HTERT RPE-1 (cell line): ENCODE data around the gene CLDN12.
"Not testable (repeated sequence)": the region's sequence is repeated elsewhere in the genome, so short reads cannot be mapped to it uniquely, and the experiment has no call there.

Experiments used
- in situ Hi-C: fragments of 300-500 bp; cut with MboI; formaldehyde crosslinking; loops from 4 replicates; pipeline ENCODE4 v1.14.3; 2020; ENCODE audit warnings: low sequenced_read_pairs

CLDN12 gene

DNA sequence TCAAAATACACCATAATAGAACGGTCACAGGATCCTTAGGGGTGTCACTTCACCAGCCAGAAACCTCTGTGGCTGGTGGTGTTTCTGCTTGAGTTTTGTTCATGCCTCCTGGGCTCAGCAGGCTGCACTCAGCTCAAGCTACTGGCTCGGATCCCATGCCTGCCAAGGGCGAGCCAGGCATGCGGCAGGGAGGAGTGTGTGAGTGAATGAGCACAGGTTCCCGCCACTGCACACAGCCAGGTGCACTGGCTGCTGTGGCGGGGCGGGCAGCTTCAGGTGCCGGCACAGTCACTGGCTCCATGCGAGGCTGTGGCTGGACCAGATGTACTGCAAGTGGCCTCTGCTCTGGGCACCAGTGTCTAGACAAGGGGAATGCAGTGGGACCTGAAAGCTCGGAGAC lies 29.5 kb downstream of the CLDN12 start:
- in situ Hi-C loops, result no loop called here

DNA sequence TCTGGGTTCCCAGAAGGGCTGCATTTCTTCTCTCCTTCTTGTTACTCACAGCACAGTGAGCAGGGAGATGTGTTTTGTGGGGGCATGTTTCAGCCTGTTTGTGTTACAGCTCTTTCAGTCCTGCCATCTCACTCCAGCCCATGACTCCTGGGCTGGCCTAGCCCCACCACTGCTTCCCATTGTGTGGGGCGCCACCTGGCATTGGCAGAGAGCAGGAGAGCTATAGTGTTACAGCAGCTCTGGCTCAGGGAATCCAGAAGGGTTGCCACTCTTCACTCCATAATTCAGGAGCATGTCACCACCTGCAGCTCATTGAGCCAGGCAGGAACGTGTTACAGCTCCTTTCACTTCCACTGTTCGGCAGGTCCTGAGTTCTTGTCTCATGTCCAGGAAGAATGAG lies 30.0 kb downstream of the CLDN12 start:
- in situ Hi-C loops, result no loop called here

DNA sequence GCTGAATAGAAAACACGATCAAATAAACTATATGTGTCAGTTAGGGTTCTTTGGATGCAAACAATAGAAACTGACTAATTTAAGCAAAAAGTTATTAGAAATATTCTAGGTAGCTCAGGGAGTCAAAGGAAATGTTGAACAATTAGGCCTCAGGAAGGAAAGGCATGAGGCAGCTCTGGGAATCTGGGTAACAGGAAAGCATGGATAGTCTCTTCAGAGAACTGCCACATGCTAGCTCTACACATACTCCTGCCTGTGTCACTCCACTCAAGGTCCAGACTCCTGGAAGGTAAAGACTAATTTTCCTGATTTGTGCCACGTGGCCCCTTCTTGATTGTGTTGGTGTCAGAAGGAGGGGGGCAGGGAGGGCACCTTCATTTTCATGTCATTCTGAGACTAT lies 42.4 kb downstream of the CLDN12 start:
- in situ Hi-C loops, result no loop called here

DNA sequence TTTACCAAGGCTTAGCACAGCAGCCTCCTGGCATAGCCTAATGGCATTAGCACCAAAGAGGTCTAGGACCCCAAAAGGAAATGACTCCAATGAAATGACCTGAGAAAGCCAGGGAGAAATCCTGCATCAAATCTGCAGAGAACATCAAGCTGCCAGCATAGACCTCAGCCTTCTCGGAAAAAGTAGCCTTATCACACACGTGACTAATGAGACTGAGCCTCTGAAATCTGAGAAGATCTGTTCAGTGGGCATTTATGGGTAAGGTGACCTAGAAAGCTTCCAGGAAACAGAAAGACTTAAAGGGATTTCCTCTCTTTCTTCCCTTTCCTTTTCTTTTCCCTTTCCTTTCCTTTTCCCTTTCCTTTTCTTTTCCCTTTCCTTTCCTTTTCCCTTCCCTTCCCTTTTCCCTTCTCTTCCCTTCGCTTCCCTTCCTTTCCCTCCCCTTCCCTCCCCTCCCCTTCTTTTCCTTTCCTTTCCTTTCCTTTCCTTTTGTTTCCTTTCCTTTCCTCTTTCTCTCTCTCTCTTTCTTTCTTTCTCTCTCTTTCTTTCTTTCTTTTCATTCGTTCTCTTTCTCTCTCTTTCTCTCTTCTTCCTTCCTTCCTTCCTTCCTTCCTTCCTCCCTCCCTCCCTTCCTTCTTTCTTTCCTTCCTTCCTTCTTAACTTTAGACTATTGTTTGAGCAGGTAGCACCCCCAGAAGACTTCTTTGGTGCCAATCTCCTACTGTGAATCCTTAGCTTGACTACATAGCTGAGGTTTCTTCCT lies 43.1 kb downstream of the CLDN12 start:
- in situ Hi-C loops, result no loop called here

DNA sequence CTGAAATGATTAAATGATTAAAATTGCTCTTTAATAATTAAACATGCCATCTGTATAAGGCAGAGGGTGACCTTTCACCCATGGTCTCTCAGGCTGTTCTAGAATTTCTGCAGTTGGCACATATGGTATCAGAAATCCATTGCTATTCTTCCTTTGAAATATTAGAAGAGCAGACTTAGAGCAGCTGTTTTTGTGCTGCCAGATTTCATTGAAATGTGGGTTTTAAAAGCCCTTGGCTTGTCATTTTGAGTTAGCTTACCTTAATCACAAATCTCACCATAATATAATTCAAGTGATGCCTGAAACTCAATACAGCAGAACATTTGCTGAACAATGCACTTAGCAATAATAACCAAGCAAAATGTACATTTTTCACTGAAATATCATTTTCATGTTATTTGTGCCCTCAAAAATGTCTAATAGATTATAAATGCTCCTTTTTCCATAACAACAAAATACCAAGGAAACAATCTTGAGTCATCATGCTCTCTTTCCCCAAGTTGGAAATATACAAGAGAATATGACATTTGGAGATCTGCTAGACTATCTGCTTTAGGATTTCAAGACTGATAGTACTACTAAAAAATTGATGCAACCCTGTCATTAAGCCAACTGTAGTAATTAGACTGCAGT lies 50.1 kb downstream of the CLDN12 start:
- in situ Hi-C loops, result no loop called here

DNA sequence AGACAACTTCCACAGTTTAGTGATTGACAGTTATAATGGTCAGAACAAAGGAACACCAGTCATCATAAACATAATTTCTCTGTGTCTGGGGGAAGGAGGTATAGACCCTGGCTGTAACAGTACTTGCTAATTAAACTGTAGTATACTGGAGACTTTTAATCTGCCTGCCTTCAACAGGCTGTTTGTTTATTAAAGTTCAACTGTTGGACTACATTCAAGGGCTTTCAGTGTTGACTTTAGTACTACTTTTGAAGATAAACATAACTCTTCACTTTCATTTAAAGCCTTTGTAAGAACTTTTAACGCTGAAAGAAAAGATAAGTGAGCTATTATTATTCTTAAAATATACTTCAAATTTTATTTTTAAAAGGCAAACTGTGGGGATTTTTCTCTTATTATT lies 50.7 kb downstream of the CLDN12 start:
- in situ Hi-C loops, result no loop called here

DNA sequence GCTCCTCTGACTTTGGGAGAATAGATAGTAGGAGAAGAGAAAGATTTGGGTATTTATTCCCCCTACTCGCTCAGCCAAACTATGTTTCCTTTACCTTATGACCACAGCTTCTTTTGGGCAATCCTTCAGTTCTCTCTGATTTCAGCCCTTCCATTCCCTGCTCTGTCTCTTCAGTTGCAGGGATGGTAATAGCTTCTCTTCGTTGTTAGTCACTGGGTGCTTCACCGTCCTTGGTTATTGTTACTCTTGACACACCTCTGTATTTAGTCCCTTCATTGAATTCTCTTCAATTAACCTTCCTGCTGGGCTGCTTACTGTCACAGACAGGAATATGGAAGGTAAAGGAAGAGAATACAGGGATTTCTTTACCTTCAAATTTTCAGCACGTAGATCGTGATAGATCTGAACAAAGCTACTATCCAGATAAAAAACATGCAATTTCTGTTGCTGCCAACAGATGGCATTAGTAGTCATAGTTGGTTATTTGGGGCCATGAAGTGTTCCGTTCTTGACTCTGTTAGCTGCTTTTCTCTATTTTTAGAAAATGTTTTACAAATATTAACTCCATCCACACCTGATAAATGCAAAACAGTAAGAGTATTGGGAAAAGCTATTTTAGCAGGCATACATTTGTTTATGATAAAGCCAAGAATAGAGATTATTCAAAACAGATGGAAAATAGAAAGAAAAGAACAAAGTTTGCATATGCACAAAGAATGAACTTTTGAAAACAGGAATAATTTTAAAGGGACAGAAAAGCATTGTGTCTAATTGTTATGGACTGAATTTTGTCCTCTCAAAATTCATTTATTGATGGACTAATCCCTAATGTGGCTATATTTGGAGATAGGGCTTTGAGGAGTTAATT lies 52.1 kb downstream of the CLDN12 start:
- in situ Hi-C loops, result no loop called here

DNA sequence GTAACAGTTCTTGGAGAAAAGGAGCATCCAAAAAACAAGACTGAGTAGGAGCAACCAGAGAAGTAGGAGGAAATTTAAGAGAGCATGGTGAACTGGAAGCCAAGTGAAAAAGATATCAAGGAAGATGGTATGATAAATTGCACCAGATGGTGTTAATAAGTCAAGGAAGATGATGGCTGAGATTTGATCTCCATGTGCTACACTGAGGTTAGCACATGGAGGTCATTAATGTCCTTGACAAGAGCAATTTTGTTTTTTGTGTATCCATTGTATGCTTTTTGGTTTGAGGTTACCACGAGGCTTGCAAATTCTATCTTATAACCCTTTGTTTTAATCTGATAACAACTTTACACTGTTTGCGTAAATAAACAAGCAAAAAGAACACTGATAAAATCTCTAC lies 54.8 kb downstream of the CLDN12 start:
- in situ Hi-C loops, result no loop called here

DNA sequence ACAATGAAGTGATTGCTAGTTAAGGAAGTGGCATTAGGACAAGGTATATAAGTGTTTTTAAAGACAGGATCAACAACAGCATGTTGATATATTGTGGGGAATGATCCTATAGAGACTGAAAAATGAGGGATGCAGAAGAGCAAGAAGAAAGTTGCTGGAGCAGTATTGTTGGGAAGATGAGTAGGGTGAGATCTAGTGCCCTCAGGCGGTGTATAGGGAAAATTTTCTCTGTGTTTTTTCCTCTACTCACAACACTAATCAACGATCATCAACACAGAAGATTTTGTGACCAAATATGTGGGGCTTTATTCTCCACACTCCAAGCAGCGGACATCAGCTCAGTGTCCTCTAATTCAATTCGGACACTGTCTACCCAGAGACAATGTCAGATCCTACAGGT lies 56.6 kb downstream of the CLDN12 start:
- in situ Hi-C loops, result no loop called here

DNA sequence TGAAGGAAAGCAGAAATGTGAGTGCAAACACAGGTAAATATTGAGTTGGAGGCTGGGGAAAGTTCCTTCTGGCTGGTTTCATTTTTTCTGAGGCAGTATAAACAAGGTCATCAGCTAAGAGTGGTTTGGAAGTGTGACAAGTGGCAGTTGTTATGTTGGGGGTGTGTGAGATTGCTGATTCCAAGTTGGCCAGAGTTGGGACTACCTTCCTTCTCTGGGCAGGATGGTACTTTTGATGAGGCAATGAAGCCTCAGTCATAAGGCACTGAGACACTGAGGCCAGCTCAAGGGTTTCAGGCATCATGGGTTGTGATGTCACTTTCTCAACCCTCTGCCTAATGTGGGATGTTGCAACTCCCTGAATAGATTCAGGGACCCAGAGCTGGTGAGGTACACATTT lies 58.0 kb downstream of the CLDN12 start:
- in situ Hi-C loops, result no loop called here

DNA sequence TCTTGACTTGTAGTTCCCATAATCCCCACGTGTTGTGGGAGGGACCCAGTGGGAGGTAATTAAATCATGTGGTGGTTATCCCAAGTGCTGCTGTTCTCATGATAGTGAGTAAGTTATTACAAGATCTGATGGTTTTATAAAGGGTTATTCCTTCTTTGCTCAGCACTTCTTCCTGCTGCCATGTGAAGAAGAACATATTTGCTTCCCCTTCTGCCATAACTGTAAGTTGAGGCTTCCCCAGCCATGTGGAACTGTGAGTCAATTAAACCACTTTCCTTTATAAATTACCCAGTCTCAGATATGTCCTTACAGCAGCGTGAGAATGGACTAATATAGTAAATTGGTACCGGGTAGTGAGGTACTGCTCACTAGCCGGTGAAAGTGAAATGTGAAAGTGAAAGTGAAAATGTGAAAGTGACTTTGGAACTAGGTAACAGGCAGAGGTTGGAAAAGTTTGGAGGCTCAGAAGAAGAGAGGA lies 59.9 kb downstream of the CLDN12 start:
- in situ Hi-C loops, result not testable (repeated sequence)
